DND-41 (cell line): ENCODE data around the gene ADNP2.

Source experiments
- ATAC-seq: fragments of 200-7000 bp; cut with Tn5 transposase; 3 replicates; pipeline ENCODE4 v1.9.1; 2021; ENCODE audit warnings: low read depth; ENCODE audit not compliant: insufficient read depth
- DNase-seq: peaks from one replicate; pipeline ENCODE4 v3.0.0-alpha.2; 2020
- H2AFZ ChIP-seq: 2 replicates; pipeline ENCODE4 v1.6.0; 2012; ENCODE audit warnings: low read depth, low read length
- H3K27ac ChIP-seq: 2 replicates; pipeline ENCODE4 v1.5.1; 2012; ENCODE audit warnings: low read length, inconsistent platforms
- H3K27me3 ChIP-seq: fragments of 200-600 bp; sonication (generic); 2 replicates; pipeline ENCODE4 v1.6.0; 2012; ENCODE audit warnings: low read length, mild to moderate bottlenecking, inconsistent platforms; ENCODE audit not compliant: insufficient read depth, poor library complexity
- H3K36me3 ChIP-seq: 2 replicates; pipeline ENCODE4 v1.5.1; 2012; ENCODE audit warnings: low read length, inconsistent platforms; ENCODE audit not compliant: insufficient read depth
- H3K4me1 ChIP-seq: 2 replicates; pipeline ENCODE4 v1.5.1; 2012; ENCODE audit warnings: mild to moderate bottlenecking, low read length; ENCODE audit not compliant: insufficient read depth
- H3K4me2 ChIP-seq: 2 replicates; pipeline ENCODE4 v1.6.0; 2012; ENCODE audit warnings: mild to moderate bottlenecking, moderate library complexity, low read length, inconsistent platforms; ENCODE audit not compliant: insufficient read depth
- H3K4me3 ChIP-seq, 2 experiments: fragments of 200-600 bp in 1 of 2; shearing (Covaris generic) in 1 of 2; 2 replicates each; pipeline ENCODE4 v1.5.1; 2012 to 2016; ENCODE audit warnings: inconsistent platforms in 2 of 2, low read length in 2 of 2, mild to moderate bottlenecking in 2 of 2, low read depth in 1 of 2, moderate library complexity in 1 of 2
- H3K79me2 ChIP-seq: 2 replicates; pipeline ENCODE4 v1.6.0; 2012; ENCODE audit warnings: low read length, inconsistent platforms; ENCODE audit not compliant: insufficient read depth
- H3K9ac ChIP-seq: 2 replicates; pipeline ENCODE4 v1.6.0; 2012; ENCODE audit warnings: low read depth, mild to moderate bottlenecking, inconsistent platforms, low read length, moderate library complexity
- H3K9me3 ChIP-seq: 2 replicates; pipeline ENCODE4 v1.5.1; 2012; ENCODE audit warnings: low read length, moderate library complexity, mild to moderate bottlenecking, inconsistent platforms; ENCODE audit not compliant: insufficient read depth, severe bottlenecking
- H4K20me1 ChIP-seq: 2 replicates; pipeline ENCODE4 v1.6.0; 2012; ENCODE audit warnings: low read length; ENCODE audit not compliant: insufficient read depth
- EZH2 ChIP-seq: IDR thresholded peaks from 3 replicates; pipeline ENCODE4 v1.6.1; 2012; ENCODE audit warnings: borderline replicate concordance, low read depth, mild to moderate bottlenecking, moderate library complexity, low read length, inconsistent platforms; ENCODE audit not compliant: severe bottlenecking
- TF ChIP-seq, protein P1 (sequence below): IDR thresholded peaks from 2 replicates; pipeline ENCODE4 v1.5.1; 2012; ENCODE audit warnings: borderline replicate concordance, low read length, moderate library complexity, mild to moderate bottlenecking; ENCODE audit not compliant: poor library complexity, severe bottlenecking; ENCODE audit errors: extremely low read depth

The ADNP2 gene

DNA sequence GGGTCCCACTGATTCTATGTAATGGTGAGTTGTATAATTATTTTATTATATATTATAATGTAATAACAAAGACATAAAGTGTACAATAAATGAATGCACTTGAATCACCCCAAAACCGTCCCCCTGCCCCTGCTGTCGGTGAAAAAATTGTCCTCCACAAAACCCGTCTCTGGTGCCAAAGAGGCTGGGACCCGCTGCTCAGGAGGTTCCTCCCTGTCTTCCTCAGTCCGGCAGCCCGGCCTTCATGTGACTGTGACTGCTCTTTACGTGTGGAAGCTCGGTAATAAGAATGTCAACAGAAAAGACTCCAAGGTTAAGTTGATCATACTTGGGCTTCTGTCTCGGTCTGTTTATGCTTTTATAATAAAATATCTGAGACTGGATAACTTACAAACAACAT is 32.7 kb upstream of the ADNP2 start:
- no peak overlapping the region for H2AFZ ChIP-seq
- H4K20me1 ChIP-seq = no peaks in the 10 kb centered on the region
- no peaks in the 10 kb centered on the region for H3K36me3 ChIP-seq
- no peak for ATAC-seq
- H3K79me2 ChIP-seq = no peaks in the 10 kb centered on the region
- H3K4me2 ChIP-seq = no peak overlapping the region
- no peaks in the 10 kb centered on the region for H3K9me3 ChIP-seq
- H3K4me1 ChIP-seq = no peaks in the 10 kb centered on the region
- TF ChIP-seq, protein P1, sequence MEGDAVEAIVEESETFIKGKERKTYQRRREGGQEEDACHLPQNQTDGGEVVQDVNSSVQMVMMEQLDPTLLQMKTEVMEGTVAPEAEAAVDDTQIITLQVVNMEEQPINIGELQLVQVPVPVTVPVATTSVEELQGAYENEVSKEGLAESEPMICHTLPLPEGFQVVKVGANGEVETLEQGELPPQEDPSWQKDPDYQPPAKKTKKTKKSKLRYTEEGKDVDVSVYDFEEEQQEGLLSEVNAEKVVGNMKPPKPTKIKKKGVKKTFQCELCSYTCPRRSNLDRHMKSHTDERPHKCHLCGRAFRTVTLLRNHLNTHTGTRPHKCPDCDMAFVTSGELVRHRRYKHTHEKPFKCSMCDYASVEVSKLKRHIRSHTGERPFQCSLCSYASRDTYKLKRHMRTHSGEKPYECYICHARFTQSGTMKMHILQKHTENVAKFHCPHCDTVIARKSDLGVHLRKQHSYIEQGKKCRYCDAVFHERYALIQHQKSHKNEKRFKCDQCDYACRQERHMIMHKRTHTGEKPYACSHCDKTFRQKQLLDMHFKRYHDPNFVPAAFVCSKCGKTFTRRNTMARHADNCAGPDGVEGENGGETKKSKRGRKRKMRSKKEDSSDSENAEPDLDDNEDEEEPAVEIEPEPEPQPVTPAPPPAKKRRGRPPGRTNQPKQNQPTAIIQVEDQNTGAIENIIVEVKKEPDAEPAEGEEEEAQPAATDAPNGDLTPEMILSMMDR = no peak
- TF ChIP-seq EZH2 = no peak
- H3K9ac ChIP-seq = no peak overlapping the region
- no peaks in the 10 kb centered on the region for H3K27me3 ChIP-seq
- no peak overlapping the region for H3K27ac ChIP-seq
- DNase-seq = no peak
- no peak overlapping the region for H3K4me3 ChIP-seq

DNA sequence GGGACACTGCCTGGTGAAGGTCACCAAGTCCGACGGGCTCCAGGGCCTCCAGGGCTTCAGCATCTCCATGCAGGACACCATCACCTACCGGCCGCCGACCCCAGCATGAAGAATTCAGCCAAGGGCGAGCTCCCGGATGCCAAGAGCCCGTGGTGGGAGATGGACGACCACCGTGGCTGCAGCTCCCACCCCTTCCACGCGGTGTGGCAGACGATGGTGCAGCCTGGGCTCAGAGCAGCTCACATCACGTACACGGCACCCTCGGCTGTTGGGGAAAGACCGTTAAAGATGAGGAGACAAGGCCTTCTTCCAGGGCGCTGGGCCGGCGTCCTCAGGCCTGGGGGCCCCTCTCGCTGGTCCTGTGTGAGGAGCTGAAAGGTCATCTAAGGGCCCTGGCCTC is 31.2 kb upstream of the ADNP2 start:
- no peaks in the 10 kb centered on the region for H3K27me3 ChIP-seq
- no peak overlapping the region for H3K9ac ChIP-seq
- H3K4me1 ChIP-seq = no peaks in the 10 kb centered on the region
- TF ChIP-seq EZH2 = no peak
- TF ChIP-seq, protein P1 = no peak
- no peaks in the 10 kb centered on the region for H3K9me3 ChIP-seq
- H3K79me2 ChIP-seq = no peaks in the 10 kb centered on the region
- no peak for DNase-seq
- no peak overlapping the region for H3K4me2 ChIP-seq
- H2AFZ ChIP-seq = no peak overlapping the region
- no peak overlapping the region for H3K27ac ChIP-seq
- H3K36me3 ChIP-seq = no peaks in the 10 kb centered on the region
- no peak for ATAC-seq
- no peaks in the 10 kb centered on the region for H4K20me1 ChIP-seq
- H3K4me3 ChIP-seq = no peak overlapping the region

DNA sequence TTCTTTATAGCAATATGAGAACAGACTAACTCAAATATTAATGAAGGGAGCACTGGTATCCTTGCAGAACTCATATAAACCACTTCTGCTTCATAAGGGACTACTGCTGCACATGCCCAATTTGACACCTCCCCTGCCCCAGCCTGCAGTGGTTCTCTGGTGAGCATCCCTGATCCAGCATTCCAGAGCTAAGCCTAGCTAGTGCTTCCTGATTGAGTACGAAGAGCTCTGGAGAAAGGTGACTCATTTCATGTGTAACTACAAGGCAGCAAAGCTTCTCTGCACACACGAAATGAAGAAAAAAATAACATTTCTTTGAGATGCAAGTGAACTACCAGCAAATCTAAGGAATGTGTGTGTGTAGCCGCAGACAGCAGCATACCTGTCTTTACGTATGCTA is 22.8 kb upstream of the ADNP2 start:
- Histone ChIP-seq H2AFZ (no peak overlapping the region), H3K4me2 (no peak overlapping the region), H3K27me3 (no peaks in the 10 kb centered on the region), H3K4me1 (no peaks in the 10 kb centered on the region), H3K27ac (no peak overlapping the region), H4K20me1 (no peaks in the 10 kb centered on the region), H3K9ac (no peak overlapping the region), H3K9me3 (peaks cover 11% of the 10 kb centered on the region), H3K79me2 (no peaks in the 10 kb centered on the region), H3K4me3 (no peak overlapping the region), H3K36me3 (no peaks in the 10 kb centered on the region)
- no peak for TF ChIP-seq EZH2
- TF ChIP-seq, protein P1 = no peak
- ATAC-seq (no peak), DNase-seq (no peak)

DNA sequence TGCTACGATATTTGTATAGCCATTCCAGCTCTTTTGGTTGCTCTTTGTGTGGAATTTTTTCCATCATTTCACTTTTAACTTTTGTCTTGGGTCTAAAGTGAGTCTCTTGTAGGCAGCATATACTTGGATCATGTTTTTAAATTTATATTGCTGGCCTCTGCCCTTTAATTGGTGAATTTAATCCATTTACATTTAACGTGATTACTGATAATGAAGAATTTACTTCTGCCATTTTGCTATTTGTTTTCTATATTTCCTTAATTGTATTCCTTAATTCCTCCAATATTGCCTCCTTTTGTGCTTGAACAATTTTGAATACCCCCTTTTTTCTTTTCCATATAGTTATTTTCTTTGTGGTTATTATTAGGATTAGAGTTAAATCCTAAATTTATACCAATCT is 21.0 kb upstream of the ADNP2 start:
- H3K27ac ChIP-seq = no peak overlapping the region
- no peak for TF ChIP-seq EZH2
- TF ChIP-seq, protein P1 = no peak
- H2AFZ ChIP-seq = no peak overlapping the region
- no peaks in the 10 kb centered on the region for H4K20me1 ChIP-seq
- no peak for ATAC-seq
- no peaks in the 10 kb centered on the region for H3K36me3 ChIP-seq
- H3K4me1 ChIP-seq = no peaks in the 10 kb centered on the region
- H3K4me2 ChIP-seq = no peak overlapping the region
- H3K9ac ChIP-seq = no peak overlapping the region
- H3K9me3 ChIP-seq = peaks cover 11% of the 10 kb centered on the region
- no peaks in the 10 kb centered on the region for H3K27me3 ChIP-seq
- H3K4me3 ChIP-seq = no peak overlapping the region
- no peaks in the 10 kb centered on the region for H3K79me2 ChIP-seq
- DNase-seq = no peak
